K562 (cell line): ENCODE data around the gene C1orf167. TPM values are rescaled to one million over a fixed set of nuclear protein-coding genes. Genes with fewer than 3 reads are reported as not detected.

ENCODE experiments used
- ASH1L ChIP-seq: fragments of 450-650 bp; IDR thresholded peaks from 2 replicates; pipeline ENCODE4 v1.6.1; 2018; ENCODE audit warnings: borderline replicate concordance, mild to moderate bottlenecking, low read depth; ENCODE audit not compliant: partially characterized antibody
- GABPB1 ChIP-seq: sonication (generic); formaldehyde crosslinking; IDR thresholded peaks from 2 replicates; pipeline ENCODE4 v1.8.0; 2022; ENCODE audit warnings: mild to moderate bottlenecking, missing genetic modification reagents
- ILF3 ChIP-seq: fragments of 450-650 bp; IDR thresholded peaks from 2 replicates; pipeline ENCODE4 v1.6.1; 2018; ENCODE audit warnings: antibody characterized with exemption, mild to moderate bottlenecking, moderate library complexity, borderline replicate concordance
- NR2C1 ChIP-seq, 2 experiments: fragments of 450-650 bp; IDR thresholded peaks; 2 replicates each; pipeline ENCODE4 v1.6.1; 2017; ENCODE audit warnings: mild to moderate bottlenecking in 2 of 2, antibody characterized with exemption in 1 of 2, inconsistent platforms in 1 of 2, missing compliant biosample characterization in 1 of 2, missing genetic modification characterization in 1 of 2
- RBM14 ChIP-seq: fragments of 200-400 bp; formaldehyde crosslinking; IDR thresholded peaks from 2 replicates; pipeline ENCODE4 v1.6.1; 2018; ENCODE audit warnings: low read depth, mild to moderate bottlenecking, low read length, moderate library complexity, borderline replicate concordance; ENCODE audit not compliant: insufficient read depth
- ZBTB34 ChIP-seq: fragments of 250-450 bp; sonication (Bioruptor Pico); IDR thresholded peaks from 2 replicates; pipeline ENCODE4 v1.8.0; 2021; ENCODE audit warnings: mild to moderate bottlenecking, moderate library complexity
- ZNF551 ChIP-seq: fragments of 250-450 bp; sonication (Bioruptor Pico); IDR thresholded peaks from 2 replicates; pipeline ENCODE4 v1.5.0; 2021; ENCODE audit warnings: mild to moderate bottlenecking, moderate library complexity
- polyA plus RNA-seq, 8 experiments: library from polyadenylated mRNA; depleted of rRNA in 4 of 8; stranded (reverse) in 5 of 8; unstranded in 3 of 8; fragments of >200 nt; fragmentation: Nextera tagmentation in 2 of 8; fragmentation: Illumina TruSeq in 1 of 8; extraction: Ambion mirVana in 2 of 8; extraction: Trizol in 1 of 8; gene quantifications; 2 replicates each; pipeline versions ENCODE4 v1.2.1 to v1.2.3, GENCODE V29; 2011 to 2014; ENCODE audit warnings: inconsistent platforms in 1 of 8, missing spikeins in 1 of 8
- total RNA-seq, 7 experiments: library from RNA; depleted of rRNA in 6 of 7; stranded (reverse); fragments of >200 nt in 6 of 7; fragmentation: Illumina TruSeq in 2 of 7; extraction: Trizol in 2 of 7; gene quantifications; 2 replicates each; pipeline versions ENCODE4 v1.2.1 to v1.2.3, GENCODE V29; 2011 to 2021; ENCODE audit warnings: low replicate concordance in 1 of 7

The C1orf167 gene
- total and polyA plus RNA-seq, 9 of the 15 experiments (the other 6 are each of a cell fraction or from before 2014, with no cell fraction given): 0.22 to 0.86 (median 0.31) TPM; not detected in 2

DNA sequence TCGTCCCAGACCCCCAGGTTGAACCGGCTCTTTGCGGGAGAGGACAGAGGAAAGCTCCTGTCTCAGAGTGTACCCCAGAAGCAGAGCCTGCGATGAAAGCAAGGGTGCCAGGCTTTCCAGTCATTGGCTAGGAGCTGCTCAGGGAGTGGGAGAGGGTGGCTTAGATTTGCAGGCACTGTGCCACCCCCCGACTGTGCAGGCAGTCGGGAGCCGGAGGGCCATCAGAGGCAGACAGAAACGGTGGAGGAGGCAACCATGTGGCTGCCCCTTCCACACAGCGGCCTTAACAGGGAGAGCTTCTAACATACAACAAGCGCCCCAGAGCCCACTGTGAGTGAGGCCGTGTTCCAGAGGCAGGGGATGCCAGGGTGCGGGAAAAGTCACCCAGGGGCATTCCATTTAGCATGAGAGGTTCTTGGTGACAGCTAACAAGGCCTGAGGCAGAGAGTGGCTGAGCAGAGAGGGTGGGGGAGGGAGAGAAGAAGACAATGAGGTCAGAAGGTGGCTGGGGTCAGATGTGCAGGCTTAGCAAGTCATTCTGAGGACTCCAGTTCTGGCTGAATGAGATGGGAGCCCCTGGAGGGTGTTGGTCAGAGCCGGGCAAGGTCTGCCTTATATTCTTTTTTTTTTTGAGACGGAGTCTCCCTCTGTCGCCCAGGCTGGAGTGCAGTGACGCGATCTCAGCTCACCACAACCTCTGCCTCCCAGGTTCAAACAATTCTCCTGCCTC is 9.5 kb upstream of the C1orf167 start (continued):
- TF ChIP-seq ZBTB34: no peak
- TF ChIP-seq ILF3: no peak
- 0 out of 2 replicates have a peak, but pooled peaks have one; percentile 37 for TF ChIP-seq GABPB1 (CRISPR knock-in tag)
- no peak for TF ChIP-seq ZNF551 (CRISPR knock-in tag)
- no peak for TF ChIP-seq ASH1L
- TF ChIP-seq RBM14: no peak
- TF ChIP-seq NR2C1 (IDR thresholded peaks at IDR 0.05): peak; percentile 65
- peak; percentile 73 for TF ChIP-seq NR2C1 (tag; IDR thresholded peaks at IDR 0.05)
